Stimulated activated CD4-positive, alpha-beta T cell treated with anti-CD3 and anti-CD28 coated beads, Interleukin-2, amount 100 ng/mL, for 4 hours (primary cell): ENCODE measurements around the gene DLG1.
"Not testable (repeated sequence)": the region's sequence is repeated elsewhere in the genome, so short reads cannot be mapped to it uniquely, and the experiment has no call there.

ENCODE experiments used
- DNase-seq: peaks from one replicate; pipeline ENCODE4 v3.0.0-alpha.2; 2020; ENCODE audit warnings: low read depth

Gene DLG1

DNA sequence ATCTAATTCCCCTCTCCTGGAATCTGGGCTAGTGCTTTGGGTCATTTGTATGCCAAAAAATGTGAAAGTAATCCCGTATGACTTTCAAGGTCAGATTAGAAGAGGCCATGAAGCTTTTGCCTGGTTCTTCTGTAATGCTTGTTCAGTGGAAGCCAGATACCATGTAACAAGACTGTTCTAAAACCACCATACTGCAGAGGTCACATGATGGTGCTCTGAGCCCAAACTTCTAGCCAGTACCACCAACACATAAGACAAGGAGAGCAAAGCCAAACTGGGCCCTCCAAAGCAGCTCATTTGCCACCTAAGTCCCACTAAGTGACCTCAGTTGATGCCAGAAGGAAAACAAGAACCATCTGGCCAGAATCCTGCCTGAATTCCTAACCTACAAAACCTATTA lies 204.5 kb downstream of the DLG1 start:
- DNase-seq, result no peak

DNA sequence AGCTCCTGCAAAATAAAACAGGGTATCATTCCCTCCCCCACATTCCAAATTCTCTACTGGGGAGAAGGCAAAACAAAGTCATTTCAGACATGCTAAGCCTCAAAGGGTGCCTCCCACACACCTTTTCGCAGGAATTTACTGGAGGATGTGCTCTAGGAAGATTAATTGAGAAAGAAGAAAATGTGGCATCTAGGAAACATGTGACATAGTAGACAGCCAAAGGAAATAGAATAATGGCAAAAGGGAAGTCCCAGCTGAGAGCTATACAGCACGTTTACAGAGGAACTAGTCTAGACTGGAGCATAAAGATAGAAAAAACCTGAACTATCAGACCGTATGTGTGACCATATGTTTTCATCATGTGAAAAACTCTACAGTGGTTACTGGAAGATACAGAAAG lies 210.0 kb downstream of the DLG1 start:
- DNase-seq, result no peak

DNA sequence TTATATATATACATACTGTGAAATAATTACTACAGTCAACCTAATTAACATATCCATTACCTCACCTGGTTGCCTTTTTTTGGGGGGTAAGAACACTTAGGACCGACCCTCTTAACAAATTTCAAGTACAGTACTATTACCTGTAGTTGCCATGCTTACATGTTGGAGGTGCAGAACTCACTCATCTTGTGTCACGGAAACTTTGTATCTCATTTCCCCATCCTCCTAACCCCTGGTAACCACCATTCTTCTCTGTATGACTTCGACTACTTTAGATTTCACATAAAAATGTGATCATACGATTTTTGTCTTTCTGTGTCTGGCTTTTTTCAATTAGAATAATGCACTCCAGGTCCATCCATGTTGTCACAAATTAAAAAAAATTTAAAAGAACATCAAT lies 213.3 kb downstream of the DLG1 start:
- DNase-seq, result no peak

DNA sequence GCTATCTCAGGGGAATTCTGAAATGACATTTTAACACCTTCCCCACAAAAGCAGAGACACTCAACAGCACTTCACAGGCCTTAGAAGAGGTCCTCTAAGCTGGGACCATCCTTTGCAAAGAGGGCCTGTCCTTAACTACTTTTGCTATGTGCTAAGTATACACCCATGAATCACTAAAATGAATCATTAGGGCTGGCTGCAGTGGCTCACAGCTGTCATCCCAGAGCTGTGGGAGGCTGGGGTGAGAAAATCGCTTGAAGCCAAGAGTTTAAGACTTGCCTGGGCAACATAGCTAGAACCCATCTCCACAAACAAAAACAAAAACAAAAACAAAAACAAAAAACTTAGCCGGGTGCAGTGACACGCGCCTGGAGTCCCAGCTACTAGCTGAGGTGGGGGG lies 214.9 kb downstream of the DLG1 start:
- DNase-seq, result no peak

DNA sequence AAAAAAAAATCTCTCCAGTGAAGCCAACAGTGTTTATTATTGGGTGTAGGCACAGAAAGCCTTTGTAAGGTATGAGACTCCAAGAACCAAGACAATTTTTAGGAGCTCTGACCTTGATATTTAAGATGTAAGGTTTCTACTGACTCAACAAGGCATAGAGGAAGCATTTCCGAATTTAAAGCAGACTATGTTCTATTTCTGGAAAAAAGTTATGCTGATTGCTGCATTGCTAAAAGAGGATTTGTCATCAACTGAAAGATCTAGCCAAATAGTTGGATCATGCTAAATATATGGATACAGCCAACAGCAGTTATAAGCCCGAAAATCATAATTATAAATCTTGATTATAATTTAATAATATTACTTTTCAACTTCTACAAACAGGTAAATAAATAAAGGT lies 215.5 kb downstream of the DLG1 start:
- no peak for DNase-seq

DNA sequence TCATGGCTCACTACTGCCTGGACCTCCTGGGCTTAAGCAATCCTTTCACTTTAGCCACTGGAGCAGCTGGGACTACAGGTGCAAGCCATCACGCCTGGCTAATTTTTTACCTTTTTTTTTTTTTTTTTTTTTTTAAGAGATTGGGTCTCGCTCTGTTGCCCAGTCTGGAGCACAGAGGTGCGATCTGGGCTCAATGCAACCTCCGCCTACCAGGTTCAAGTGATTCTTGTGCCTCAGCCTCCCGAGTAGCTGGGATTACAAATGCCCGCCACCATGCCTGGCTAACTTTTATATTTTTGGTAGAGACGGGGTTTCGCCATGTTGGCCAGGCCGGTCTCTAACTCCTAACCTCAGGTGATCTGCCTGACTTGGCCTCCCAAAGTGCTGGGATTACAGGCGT lies 218.1 kb downstream of the DLG1 start:
- DNase-seq, result no peak

DNA sequence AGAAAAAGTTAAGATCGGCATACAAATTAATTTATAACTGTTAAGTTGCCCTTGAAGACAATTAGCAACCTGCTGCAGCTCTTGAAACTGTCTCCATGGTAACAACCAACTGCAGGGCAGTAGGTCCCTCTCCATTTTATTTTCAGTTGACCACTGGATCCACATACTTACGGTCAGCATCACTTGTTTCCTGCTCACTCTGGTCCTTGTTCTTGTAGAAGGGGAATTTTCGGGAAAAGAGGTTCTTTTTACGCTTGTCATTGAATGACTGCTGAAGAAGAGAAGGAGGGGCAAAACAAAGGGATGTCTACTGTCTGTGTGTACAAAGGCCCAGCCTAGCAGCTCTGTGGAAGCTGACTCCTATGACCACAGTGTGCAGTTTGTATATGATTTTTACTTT lies 222.0 kb downstream of the DLG1 start:
- no peak for DNase-seq

DNA sequence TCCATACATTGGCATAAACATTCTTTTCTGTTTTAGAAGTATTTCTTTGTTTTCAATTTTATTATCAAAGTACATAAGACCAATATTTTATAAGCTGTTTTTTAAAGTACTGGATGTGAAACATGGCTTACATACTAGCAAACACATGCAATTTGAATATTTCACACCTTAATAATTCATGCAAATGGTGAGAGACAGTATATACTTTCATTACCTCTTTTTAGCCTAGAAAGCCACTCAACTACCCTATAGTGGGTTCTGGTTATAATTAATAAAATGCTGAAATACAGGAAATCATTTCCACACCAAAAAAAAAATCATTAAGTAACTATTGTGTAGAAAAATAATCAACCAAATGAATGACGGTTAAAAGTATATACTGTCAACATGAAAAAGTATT lies 230.3 kb downstream of the DLG1 start:
- no peak for DNase-seq

DNA sequence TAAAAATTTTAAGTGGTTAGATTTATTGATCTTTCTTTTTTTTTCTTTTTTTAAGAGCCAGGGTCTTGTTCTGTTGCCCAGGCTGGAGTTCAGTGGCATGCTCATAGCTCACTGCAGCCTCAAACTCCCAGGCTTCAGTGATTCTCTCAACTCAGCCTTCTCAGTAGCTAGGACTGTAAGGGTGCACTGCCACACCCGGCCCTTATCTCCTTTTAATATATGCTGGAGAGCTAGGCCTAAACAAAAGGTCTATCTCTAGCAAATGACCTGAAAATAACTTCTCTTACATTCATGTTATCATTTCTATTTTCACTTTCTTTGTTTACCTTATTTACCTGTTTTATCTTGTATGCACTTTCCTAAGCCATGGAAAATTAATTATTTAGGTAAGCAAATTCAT lies 233.6 kb downstream of the DLG1 start:
- DNase-seq, result no peak

DNA sequence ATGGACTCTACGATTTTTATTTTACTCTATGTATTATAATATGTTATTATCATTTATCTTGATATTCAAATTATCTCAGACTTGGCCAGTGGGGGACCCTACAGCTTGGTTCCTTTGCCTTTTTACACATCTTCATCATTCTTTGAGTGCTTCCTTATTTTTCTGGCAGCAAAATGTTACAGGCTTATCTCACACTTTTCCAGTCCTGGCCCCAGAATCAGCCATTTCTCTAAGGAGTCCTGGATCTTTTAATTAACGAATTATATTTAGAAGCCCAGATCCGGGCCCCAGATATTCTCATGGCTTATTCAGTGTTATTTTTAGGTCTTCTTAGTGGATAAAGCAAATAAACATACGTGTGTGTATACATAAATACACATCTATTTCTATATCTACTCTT lies 236.0 kb downstream of the DLG1 start:
- DNase-seq, result no peak

DNA sequence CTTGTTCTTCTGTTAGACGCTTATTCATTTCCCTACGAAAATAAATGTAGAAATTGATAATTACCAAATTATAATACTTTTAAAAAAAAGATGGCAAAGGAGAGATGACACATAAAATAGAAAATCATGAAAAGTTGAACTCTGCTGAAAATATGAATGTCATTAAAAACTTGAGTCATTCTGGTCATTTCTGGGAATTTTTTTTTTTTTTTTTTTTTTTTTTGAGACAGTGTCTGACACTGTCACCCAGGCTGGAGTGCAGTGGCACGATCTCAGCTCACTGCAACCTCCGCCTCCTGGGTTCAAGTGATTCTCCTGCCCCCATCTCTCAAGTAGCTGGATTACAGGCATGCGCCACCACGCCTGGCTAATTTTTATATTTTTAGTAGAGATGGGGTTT lies 246.8 kb downstream of the DLG1 start:
- not testable (repeated sequence) for DNase-seq

DNA sequence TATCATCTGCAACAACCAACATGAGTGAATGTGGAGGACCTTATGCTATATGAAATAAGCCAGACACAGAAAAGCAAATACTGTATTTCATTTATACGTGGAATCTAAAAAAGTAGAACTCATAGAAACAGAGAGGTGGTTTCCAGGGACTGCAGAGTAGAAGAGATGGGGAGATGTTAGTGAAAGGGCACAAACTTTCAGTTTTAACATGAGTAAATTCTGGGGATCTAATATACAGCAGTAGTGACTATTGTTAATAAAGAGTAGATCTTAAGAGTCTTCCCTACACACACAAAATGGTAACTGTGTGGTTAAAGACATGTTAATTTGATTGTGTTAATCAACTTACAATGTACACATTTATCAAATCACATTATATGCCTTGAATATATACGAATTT lies 247.9 kb downstream of the DLG1 start:
- no peak for DNase-seq

DNA sequence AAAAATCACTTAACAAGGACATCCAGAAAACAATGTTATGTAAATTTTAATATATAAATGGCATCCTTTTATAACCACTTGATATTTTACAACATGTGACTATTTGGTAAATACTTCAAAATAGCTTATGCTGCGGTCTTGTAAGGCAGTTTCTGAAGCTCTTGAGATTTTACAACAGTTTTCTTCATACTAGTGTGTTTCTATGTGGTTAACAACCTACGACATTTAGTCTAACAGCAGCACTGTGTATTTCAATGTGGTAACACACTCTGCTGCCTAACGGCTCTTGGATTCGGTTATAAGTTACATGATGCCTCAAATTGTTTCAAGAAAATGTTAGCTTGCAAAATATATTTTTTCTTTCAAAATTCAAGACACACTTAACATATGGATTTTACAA lies 255.9 kb downstream of the DLG1 start:
- no peak for DNase-seq

DNA sequence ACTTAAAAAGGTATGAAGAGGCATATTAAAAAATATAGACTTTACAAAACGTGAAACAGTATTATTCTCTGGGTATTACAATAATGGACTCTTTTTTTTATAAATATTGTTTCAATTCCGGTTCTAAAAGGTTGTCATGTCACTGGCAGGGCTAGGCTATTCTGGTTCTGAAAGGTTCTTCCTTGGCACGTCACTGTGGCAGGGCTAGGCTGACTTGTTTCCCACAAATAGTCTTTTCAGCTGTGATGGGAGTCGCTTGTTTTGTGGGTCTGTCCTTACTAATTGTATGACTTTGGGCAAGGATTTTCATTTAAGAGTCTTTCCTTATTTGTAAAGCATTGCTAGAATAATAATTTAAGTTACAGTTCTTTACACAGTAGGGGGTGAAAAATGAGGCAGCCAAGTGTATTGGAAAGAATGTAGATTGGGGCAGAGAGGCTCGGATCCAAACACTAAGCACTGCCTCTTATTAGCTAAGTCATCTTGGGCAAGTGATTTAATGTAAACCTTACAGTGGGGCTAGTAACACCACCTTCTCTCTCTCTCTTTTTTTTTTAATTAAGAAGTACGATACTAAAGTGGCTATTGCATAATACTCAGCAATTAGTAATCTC lies 256.4 kb downstream of the DLG1 start:
- DNase-seq, result no peak

DNA sequence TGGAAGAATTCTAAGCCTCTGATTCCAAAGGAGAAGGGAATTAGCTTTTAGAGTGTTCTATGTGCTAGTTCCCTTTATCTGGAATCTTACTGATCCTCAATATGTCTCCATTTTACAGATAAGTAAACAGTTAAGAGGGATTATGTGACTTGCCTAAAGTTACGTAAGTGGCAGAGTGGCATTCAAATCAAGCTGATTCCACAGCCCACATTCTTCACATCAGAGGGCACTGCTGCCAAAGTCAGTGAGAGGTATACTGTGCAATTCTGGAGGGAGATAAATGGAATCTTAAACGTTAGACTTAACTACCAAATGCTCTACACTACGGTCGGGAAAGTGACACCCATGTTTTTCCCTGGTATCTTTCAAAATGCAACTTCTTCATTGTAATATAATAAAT lies 257.8 kb downstream of the DLG1 start:
- DNase-seq, result no peak

DNA sequence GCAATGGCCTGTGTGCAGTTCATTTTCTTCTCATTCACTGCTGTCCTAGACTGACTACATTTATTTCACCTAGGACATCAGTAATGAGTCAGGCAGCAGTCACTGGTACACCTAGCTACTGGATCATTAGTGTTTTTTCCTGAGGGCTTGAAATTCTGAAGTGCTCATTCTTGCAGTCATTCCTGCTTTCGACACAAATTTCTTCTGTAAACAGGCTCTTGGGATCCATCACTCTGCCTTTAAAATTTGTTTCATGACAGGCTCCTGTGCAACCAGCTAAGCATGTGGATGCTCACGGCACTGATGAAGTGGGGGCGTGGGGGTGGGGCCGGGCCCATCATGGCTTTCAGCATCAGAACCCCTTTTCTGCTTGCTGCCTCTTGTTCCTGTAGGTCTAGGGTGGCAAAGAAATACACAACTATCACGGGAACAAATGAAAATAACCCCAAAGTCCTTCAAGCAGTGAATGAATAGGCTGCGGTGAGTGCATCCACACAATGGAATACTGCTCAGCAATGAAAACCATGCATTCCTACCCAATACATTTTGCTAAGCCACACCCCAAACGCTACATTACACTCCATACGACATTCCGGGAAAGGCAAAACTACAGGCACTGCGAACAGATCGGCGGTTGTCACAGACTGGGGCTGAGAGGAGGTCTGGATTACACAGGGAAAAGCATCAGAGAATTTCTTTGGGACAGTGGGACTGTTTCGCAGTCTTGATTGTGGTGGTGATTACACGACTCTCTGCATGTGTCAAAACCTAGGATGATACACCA lies 259.5 kb downstream of the DLG1 start:
- no peak for DNase-seq

DNA sequence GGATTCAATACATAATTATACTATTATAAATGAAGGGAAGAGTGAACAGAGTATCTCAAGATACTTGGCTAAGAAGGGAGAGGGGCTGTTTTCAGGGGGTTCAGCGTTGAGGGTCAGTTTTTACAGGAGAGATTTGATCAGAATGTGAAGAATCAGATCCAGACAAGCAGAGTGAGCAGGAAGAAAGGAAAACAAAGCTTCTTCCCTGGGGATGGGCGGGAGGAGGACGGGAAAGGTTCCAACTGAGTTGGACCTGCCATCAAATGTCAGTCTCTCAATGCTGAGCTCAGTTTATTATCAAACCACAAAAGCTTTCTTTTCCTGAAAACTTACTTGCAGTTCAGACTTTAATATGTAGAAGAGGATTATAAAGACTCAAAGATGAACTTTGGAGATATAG lies 262.8 kb downstream of the DLG1 start:
- DNase-seq, result no peak

DNA sequence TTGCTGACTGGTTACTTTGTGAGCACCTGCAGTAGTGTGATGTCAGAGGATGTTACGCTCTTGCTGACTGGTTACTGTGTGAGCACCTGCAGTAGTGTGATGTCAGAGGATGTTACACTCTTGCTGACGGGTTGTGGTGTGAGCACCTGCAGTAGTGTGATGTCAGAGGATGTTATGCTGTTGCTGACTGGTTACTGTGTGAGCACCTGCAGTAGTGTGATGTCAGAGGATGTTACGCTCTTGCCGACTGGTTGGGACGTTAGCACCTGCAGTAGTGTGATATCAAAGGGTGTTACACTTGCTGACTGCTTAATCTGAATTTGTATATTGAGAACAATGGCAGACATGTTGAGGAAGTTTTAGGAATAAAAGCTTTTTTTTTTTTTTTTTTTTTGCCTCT lies 263.6 kb downstream of the DLG1 start:
- DNase-seq, result not testable (repeated sequence)

DNA sequence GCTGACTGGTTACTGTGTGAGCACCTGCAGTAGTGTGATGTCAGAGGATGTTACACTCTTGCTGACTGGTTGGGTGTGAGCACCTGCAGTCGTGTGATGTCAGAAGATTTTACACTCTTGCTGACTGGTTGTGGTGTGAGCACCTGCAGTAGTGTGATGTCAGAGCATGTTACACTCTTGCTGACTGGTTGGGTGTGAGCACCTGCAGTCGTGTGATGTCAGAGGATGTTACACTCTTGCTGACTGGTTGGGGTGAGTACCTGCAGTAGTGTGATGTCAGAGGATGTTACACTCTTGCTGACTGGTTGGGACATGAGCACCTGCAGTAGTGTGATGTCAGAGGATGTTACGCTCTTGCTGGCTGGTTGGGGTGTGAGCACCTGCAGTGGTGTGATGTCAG lies 264.6 kb downstream of the DLG1 start:
- not testable (repeated sequence) for DNase-seq

DNA sequence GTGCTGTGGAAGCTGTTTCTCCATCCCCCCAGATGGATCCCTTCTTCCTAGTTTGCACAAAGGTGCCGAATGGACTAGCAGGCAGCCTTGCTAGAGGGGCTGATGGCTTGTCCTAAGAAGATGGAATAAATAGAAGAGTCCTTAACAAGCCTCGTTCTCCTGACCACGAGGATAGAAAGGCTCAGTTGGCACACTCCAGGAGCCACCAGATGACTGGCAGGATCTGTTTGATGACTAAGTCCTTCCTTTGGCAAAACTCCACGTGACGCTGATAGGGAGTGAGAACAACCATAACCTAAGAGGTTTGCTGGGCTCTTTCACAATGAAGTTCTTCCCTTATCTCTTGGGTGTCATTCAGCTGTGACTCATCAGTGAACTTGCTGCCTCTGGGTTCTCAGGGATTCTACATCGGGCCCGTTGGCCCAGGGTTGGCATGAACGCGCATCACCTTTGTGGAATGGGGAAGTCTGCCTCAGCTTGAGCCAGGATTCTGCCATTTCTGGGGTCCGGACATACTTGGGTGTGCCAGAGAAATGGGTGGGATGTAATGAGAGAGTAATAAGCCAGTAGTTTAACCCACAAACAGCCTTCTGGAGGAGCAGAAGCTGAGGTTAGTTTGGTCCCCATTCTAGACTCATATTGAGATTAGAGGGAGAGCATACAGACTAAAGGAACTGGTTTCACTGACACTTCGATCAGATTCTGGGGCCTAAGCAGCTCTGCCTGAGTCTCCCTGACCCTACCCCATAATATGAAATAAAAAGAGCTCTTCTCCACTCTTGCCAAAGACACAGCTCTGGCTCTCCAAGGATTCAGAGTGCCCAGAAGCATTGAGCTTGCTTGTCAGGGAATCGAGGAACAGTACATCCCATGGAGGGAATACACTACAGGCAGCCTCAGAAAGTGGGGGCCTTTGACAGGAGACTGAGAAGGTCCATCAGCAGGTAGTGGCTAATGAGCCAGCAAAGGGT lies 266.8 kb downstream of the DLG1 start:
- DNase-seq, result no peak

DNA sequence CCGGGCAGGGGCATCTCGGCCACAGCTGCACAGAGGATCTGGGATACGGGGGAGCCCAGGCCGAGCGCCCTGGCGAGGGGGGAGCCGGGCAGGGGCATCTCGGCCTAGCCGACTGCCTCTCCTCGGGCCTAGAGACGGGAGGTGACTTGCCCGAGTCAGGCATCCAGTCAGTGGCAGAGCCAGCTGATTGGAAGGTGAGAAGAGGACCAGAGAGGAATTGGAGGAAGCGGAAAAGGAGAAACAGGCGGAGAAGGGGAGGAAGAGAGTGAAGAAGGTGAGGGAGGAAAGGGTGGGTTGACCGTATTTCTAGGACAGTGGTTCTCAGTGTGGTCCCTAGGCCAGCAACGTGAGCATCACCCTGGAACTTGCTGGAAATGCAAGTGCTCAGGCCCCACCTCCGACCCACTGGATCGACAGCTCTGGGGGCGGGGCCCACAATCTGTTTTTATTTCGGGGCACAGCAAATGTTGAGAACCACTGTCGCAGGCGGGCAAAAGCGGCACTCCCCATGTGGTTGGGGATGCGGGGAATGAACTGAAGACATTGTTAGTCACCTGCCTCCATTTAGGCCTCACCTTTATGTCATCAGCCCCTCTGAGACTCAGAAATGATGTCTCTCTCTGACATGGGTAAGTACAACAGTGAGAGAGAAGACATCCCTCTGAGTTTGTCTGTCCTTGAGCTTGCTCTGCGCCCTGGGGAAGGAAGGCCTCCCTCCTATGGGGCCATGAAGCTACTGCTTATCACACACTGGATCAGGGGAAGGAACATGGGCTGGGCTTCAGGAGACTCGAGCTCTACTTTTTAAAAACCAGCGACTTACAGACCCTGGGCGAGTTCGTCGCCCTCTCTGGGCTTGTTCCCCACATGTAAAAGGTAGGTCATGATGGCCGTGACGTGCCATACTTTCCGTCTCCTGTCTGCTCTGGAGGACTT lies 267.8 kb downstream of the DLG1 start:
- DNase-seq, result no peak
